ENCODE data around the gene SLC2A11.
"Not testable (repeated sequence)": the region's sequence is repeated elsewhere in the genome, so short reads cannot be mapped to it uniquely, and the experiment has no call there.

Gene SLC2A11

DNA sequence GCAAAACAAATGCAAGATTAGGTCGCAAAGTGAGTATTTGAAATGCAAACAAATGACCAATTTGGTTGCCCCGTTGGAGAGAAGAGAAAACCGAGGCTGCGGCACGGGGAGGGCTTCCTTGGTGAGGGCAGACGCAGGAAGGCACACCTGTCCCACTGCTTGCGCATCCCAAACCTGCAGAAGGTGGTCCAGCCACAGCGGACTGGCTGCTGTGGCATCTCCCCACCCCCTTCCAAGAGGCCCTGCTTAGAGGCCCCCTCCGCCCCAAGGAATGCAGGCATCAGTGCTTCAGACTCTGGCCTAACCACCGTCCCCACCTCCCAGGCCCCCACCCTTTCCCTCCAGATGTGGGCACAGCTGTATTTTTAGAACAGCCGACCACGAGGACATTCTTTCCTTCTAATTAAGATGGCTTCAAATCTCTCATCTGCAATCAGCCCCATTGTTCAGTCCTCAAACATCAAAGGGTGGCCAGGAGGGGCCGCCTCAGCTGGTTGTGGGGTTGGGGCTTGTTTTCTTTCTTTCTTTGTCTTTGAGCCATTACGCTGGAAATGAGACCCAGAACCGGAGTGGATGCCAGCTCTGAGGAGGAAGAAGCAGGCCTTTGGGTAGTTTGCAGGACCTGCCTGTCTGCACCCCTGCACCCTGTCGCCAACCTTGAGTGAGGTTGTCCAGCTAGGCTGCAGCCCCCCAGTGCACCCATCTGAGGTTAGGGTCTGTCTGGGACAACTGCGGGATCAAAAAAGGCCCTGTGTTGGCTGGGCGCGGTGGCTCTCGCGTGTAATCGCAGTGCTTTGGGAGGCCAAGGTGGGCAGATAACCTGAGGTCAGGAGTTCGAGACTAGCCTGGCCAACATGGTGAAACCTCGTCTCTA is 9.4 kb upstream of the SLC2A11 start:
- no peak for DNase-seq

DNA sequence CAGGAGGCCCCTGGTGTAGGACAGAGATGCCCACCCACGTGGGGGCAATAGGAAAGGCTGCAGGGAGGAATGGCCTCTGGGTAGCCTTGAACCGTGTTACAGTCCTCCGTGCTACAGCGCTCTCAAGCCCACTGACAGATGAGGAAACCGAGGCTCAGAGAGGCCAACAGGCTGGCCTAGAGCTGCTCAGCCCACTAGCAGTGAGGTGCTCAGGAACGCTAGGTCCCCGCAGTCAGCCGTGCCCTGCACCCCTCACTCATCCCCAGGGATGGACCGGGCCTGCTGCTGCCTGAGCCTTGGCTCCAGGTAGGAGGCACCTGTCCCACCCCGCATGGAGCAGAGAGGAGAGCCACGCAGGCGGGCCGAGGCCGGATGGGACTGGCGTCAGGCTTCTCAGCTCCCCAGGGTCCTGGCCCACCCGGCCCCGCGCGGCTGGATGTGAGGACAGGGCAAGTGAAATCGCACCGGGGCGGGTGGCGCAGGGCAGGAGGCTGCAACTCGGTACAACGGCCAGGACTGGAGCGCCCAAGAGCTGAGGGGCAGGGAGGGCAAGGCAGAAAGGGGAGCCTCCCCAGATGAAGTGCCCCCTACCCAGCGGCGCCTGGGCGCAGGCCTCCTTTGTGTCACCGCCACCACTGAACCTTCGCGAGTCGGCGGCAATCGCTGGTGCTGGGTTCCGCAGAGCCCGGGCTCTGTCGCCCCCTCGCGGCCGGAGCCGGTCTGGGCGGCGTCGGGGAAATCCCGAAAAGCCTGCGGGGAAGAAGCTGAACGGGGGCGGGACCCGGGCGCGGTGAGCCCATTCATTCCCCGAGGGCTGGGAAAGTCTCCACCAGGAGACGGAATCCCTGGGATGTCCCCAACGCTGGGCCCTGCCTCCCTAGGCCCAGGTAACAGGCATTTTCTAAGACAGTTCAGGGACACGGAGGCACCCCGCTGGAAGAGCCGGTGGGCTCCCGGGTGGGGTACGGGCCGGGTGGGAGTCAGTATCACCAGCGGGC is 8.4 kb upstream of the SLC2A11 start:
- no peak for DNase-seq

DNA sequence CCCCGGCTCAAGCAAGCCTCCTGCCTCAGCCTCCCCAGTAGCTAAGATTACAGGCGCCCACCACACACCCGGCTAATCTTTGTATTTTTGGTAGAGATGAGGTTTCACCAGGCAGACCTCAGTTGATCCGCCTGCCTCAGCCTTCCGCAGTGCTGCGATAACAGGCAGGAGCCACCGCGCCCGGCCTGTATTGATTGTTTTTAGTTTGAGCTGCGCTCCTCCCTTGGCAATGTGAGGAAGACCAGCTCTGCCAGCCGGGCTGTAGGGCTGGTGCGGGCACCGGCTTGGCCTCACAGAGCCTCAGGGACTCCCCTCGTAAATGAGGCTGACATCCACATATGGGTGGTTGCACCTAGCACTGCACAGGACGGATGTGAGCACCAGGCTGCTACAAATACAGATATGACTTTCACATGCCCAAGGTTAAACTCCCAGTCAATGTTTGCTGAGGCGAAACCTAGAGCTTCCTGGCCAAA is 7.5 kb upstream of the SLC2A11 start:
- DNase-seq: no peak

- DNase-seq: no peak
Measured at GRCh38 chr22:23856721-23857605, 712 bp upstream of the SLC2A11 start.

DNA sequence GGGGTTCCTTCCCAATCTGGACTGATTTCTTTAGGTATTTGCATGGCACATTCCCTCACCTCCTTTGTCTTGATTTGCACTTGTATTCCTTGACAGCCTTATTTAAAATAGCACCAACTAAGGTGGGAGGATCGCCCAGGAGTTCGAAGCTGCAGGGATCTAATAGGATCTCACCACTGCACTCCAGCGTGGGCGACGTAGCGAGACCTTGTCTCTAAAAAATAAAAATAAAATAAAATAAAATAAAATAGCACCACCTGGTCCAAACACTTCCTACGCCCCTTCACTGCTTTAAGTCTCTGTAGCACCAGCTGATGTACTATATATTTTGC is 775 bp downstream of the SLC2A11 start:
- no peak for DNase-seq

DNA sequence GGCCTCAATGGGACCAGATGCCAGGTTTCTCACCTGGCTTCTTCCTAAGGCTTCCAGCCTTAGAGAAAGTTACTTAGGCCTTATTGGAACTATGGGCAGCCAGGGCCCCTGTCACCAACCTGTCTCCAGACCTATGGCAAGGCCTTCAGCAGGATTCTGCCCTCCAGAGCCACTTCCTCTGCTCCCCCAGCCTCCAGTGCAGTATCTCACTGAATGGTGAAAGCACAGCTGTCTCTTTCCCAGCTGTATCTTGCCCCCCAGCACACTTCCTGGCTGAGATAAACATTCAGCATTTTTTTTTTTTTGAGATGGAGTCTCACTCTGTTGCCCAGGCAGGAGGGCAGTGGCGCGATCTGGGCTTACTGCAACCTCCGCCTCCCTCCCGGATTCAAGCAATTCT is 1.5 kb downstream of the SLC2A11 start:
- DNase-seq: no peak

- not testable (repeated sequence) for DNase-seq
Measured at GRCh38 chr22:23860187-23860586, 2.5 kb downstream of the SLC2A11 start.

DNA sequence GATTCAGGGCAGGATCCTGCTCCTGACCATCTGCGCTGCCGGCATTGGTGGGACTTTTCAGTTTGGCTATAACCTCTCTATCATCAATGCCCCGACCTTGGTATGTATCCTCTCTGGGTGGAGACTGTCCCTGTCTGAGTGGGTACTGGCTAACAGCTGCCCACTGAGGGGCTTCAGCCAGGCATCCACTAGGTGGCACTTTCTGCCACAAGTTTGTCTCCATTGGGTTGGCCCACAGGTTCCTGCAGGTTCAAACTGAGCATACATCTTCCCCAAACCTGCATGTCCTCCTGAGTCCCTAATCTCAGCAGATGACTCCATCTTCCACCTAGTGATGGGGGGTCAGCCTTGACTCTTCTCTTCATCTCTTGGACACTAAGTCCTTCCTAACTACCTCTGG is 4.4 kb downstream of the SLC2A11 start:
- no peak for DNase-seq

DNA sequence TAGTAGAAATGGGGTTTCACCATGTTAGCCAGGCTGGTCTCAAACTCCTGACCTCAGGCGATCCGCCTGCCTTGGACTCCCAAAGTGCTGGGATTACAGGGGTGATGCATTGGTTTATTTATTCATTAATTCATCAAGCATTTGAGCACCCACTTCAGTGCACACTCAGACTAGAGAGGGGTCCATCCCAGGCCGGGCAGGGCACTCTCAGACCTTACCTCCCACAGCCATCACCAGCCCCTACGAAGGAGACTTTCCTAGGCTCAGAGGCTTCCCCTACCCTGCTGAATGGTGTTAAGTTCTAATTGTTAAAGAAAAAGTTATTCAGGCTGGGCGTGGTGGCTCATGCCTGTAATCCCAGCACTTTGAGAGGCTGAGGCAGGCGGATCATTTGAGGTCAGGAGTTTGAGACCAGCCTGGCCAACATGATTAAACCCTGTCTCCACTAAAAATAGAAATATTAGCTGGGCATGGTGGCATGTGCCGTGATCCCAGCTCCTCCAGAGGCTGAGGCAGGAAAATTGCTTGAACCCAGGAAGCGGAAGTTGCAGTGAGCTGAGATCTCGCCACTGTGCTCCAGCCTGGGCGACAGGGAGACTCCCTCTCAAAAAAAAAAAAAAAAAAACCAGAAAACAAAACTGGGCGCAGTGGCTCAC is 7.0 kb downstream of the SLC2A11 start:
- not testable (repeated sequence) for DNase-seq

GRCh38 chr22:23868580-23868979 is 10.9 kb downstream of the SLC2A11 start:
- no peak for DNase-seq

- no peak for DNase-seq
Measured at GRCh38 chr22:23874871-23875270, 17.2 kb downstream of the SLC2A11 start.

- DNase-seq: no peak
Measured at GRCh38 chr22:23875801-23876200, 18.1 kb downstream of the SLC2A11 start.

- no peak for DNase-seq
Measured at GRCh38 chr22:23877566-23877965, 19.9 kb downstream of the SLC2A11 start.

GRCh38 chr22:23878219-23878618 is 20.5 kb downstream of the SLC2A11 start:
- no peak for DNase-seq

GRCh38 chr22:23882370-23882769 is 24.7 kb downstream of the SLC2A11 start:
- no peak for DNase-seq

GRCh38 chr22:23883658-23884057 is 26.0 kb downstream of the SLC2A11 start:
- DNase-seq: no peak

GRCh38 chr22:23884140-23884539 is 26.5 kb downstream of the SLC2A11 start:
- DNase-seq: no peak

DNA sequence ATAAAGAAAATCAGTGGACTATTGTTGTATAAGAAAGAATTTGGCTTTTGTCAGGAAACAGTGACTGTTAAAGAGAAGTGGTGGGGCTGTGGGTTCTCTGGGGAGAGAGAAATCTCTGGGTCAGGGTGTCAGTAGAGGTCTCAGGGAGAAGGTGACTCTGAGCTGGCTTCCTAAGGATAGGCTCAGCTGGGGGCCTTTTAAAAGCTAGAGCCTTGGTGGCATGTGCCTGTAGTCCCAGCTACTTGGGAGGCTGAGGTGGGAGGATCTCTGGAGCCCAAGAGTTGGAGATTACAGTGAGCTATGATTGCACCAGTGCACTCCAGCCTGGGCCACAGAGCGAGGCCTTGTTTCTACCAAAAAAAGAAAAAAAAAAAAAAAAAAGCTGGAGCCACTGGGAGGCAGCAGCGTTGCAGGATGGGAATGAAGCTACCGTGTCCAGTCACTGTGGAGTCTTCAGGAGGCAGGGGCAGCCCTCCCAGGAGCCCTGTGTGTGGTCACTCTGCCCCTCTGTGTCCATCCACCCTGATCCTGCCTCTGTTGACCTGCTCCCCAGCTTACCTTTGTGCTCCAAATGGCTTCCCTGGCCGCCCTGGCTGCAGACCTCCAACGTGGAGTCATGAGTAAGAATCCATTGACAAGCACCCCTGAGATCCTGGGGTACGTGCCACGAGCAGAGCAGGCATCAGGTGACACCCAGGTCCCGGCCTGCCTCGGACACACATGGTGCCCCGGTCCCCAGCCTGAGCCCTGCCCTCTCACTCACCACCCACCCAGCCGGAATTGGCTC is 31.1 kb downstream of the SLC2A11 start:
- no peak for DNase-seq

DNA sequence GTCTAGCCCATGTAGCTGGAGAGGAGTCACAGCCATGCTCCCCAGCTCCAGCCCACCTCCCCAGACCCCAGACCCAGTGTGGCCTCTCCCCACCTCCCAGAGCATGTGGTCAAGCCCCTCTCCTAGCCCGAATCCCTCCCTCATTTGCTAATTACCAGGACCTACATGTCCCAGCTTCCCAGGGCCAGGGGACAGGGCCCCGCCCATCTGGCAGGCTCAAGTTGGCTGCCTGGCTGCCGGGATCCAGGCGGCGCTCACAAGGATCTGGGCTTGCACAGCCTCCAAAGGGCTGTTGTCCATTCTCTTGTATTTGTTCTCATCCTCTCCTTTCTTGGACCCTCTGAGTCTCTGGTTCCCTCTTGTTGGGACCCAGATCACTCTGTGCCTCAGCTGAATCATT is 31.9 kb downstream of the SLC2A11 start:
- no peak for DNase-seq

GRCh38 chr22:23891726-23892125 is 34.1 kb downstream of the SLC2A11 start:
- no peak for DNase-seq

DNA sequence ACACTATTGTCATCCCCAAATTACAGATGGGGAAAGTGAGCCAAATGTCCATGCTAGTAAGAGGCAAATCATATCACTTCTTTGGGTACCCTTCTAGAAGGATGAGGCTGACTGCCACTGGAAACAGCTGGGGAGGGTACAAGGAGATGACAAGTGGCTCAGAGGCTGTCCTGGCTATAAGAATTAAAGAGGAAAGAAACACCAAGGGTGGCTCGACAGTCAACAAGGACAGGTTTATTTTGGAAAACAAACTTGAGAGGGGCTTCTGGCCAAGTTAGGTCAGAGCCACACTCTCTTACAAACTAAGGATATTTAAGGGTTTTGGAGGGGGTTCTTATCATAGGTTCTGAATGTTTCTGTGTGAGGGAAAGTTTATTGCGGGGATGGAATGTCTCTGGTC is 34.5 kb downstream of the SLC2A11 start:
- DNase-seq: no peak
